ENCODE measurements around the gene IGSF9.
"Not testable (repeated sequence)": the region's sequence is repeated elsewhere in the genome, so short reads cannot be mapped to it uniquely, and the experiment has no call there.

The IGSF9 gene

DNA sequence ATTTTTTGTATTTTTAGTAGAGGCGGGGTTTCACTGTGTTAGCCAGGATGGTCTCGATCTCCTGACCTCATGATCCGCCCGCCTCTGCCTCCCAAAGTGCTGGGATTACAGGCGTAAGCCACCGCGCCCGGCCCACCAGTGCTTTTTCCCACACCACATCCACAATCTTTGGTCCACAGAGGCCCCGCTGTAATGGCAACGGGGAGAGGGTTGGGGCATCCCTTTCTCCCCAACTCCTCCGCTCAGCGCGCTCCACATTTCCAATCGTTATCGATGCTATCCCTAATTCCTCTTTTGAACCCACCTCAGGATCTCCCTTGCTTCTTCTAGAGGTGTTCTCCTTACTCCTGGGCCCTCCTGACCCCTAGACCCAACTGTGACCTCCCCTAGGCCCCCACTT, 45.8 kb downstream of the IGSF9 start:
- DNase-seq (ENCODE audit: low read depth), result not testable (repeated sequence)

DNA sequence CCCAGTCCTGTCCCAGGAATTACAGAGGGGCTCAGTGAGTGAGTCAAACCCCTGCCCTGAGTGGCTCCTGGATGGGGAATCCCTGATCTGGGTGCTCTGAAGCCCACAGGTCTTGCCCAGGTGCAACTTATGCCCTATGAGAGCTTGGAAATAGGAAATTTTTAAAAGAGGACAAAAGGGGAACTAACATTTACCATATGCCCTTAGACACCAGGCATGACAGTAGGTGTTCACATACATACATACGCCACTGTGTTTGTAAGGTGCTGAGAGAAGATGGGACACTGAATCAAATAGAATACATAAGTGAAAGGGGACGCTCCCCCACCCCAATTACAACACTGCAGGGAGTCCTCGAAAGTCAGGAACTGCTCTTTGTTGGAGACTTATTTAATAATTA, 46.9 kb downstream of the IGSF9 start:
- no peak for DNase-seq (ENCODE audit: low read depth)

DNA sequence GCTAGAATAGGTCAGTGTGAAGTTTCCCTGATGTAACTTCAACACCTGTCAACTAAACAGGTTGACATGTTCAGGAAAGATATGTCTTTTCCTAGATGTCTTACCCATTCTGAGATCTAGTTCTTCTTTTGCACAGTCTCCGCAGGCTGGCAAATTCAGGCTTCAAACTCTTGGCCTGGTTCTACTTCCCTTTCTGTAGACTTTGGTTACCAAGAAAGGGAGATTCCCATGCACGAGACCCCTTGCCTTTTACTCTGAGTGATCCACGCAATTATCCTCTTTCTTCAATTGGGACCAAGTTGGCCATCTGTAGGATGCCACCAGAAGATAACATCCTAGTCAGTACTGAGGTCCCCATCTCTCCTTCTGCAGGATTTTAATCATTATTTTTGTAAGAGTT, 47.5 kb downstream of the IGSF9 start:
- DNase-seq (ENCODE audit: low read depth), result no peak

DNA sequence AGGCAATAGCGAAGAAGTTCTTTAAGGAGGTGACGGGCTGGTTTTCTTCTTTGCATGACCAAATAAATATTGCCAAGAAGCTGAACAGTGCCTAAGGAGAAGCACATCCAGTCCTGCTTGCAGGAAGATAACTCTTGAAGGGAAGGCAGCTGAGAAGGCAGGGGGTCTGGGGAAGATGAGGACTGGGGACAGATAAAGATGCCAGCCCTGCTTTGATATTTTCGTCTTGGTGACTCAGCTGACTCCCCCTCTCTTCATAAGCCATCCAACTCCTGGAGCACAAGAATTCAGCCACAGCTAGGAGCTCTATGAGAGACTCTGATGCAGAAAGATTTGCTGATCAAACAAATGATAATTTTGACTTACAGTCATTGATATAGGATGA, 48.9 kb downstream of the IGSF9 start:
- DNase-seq (ENCODE audit: low read depth), result no peak

DNA sequence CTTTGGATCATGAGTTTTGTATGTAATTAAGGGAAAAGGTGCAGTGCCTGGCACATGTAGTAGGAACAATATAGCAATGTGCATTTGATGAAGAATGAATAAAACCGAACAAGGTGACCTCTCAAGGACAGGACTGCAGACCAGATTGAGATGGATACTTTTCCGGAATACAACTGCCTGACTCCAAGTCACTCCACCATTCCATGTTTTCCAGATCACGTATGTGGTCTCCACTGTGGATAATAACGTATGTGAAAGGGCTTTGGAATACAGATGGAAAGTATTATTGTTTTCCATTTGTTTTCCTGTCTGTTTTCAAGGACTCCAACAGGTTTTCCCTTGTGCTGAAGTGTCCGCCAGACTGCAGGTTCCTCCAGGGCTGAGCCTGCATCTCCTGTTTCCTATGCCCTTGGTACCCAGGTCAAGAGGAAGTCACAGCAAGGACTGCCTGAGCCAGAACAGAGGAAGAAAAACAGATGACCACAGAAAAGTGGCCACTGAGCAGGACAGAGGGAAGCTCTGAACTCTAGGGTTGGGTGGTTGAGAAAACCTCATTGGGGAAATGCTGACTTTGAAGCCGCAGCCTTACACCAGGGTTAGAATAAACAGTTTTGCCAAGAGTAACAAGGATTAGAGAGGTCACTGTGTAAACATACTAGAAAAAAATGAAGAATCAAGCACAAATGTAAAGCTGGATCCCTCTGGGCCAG, 49.4 kb downstream of the IGSF9 start:
- no peak for DNase-seq (ENCODE audit: low read depth)

DNA sequence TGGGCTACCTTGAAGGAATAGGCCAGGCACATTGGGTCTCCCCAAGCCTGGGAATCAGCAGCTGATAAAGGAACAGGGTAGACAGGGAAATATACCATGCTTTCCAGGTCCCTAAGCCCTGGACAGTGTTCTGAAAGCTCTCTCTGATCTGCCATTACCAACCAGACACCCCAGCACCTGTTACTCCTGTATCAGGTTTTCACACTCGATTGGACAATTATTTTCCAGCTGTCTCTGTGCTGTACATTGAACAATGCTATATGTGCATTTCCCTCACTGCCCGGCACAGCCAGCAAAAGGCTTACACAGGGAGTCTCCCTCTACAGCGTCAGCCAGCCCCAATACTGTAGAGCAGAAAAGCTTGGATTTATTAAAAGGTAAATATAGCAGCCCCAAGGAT, 50.1 kb downstream of the IGSF9 start:
- no peak for DNase-seq (ENCODE audit: low read depth)

DNA sequence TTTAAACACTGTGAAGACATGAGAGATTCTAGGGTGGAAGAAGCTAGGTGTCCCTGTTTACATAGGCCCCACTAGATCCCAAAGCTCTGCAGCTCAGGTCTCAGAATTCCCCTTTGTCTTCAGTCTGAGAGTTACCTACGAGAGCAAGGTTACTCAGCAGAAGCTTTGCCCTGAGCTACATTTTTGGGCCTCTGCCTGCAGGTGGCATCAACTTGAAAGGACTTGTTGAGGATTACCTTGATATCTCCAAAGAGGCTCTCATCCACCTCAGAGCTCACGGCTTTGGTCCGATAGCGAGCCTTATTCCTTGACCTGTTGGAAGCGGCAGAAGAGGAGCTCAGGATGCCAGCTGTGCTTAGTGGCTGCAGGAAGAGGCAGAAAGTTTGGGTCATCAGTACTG, 52.5 kb downstream of the IGSF9 start:
- DNase-seq (ENCODE audit: low read depth), result peak; percentile 26

DNA sequence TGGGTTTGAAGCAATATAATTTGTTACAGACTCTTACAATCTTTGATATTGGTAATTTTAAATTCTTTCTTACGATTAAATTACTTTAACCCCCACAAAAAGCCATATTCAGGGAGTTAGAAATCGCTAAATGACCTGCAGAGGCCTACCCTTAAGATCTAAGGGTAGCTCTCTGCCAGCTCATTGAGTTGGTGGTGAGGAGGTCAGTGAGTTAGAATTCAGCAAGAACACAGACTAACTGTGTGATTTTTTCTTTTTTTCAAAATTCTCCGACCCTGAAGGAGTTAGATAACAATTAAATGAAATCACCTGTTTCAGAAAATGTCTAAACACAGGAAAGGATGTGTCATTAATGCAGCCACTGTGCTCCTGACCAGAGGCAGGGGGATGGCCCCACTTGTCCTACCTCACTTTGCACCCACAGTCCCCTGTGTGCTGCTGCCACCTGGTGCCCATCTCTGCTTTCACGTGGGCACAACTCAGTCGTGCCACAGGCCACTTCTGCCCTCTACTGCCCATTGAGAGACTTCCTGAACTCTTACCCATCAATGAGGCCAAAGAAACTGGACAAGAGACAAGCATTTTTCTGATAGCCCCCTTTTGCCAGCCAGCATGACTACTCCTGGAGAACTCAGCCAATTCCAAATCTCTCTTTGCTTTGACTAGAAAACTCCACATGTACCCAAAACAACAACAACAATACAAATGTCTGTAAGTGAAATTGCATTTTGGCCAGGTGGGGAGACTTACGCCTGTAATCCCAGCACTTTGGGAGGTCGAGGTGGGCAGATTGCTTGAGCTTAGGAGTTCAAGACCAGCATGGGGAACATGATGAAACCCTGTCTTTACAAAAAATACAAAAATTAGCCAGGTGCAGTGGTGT, 53.9 kb downstream of the IGSF9 start:
- DNase-seq (ENCODE audit: low read depth), result peak; percentile 95

DNA sequence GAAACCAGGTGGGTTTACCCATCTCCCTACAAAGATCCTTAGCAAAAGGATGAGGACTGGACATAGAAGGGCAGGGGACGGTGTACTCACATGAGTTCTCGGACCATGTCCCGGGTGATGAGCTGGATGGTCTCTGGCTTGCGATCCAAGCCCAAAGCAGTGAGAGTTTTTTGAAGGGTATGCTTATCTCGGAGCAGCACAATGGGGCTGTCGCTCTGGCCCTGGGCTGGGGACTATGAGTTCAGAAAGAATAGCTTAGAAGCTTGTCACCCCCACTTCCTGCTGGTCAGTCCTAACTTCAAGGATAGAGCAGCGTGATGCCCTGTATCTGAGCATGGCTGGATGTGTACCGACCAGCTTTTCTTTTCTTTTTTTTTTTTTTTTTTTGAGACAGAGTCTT, 55.0 kb downstream of the IGSF9 start:
- peak; percentile 48 for DNase-seq (ENCODE audit: low read depth)

DNA sequence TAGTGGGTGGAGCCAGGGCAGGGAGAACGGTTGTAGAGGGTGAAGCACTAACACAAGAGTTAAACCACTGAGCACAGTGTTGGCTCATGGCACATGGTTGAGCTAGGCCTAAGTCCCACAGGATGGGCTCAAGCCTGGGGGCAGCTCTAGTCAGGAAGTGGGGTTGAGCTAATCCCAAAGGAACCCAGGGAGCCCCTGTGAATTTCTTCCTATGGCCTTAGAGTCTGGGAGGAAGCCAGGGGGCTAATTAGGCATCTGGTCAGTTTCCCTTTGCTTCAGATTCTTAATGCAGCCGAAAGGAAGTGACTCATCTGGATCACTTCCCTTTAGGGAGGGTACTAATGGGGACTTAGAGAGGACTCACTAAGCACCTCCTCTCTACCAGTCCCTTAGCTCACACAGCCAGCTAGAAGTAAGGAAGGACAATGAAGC, 55.6 kb downstream of the IGSF9 start:
- peak; percentile 99 for DNase-seq (ENCODE audit: low read depth)

DNA sequence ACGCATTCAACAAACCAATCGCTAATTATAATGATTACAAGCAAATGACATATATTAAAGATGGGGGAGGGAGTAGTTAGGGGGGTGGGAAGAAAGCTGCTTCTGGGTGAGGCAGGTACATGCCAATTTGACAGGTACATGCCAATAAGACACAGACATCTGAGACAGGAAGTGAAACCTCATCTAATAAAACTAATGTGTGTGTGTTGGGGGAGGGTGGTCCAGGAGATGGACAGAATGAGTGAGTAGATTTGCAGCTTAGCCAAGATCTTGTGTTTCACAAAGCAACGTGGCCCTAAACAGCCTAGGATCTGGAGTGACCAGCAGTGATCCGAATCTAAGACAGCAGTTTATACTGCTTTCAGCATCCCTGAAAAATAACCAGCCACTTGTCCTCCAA, 56.2 kb downstream of the IGSF9 start:
- no peak for DNase-seq (ENCODE audit: low read depth)

DNA sequence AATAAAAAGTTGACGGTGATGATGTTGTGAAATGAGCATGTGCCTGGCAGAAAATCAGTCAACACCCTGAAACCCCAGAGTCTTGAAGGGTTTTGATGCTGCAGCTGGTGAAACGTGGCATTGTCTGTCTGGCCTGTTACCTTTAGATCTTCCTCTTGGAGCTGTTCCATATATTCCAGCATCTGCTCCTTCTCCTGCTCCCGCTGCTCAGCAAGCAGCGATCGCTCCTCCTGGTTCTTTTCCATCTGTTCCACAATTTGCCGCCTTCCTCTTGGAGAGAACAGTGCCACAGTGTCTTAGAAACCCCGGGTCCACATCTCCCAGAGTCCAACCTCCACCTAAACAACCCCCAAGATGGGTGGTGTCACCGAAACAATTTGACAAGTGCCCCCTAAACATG, 61.1 kb downstream of the IGSF9 start:
- no peak for DNase-seq (ENCODE audit: low read depth)

DNA sequence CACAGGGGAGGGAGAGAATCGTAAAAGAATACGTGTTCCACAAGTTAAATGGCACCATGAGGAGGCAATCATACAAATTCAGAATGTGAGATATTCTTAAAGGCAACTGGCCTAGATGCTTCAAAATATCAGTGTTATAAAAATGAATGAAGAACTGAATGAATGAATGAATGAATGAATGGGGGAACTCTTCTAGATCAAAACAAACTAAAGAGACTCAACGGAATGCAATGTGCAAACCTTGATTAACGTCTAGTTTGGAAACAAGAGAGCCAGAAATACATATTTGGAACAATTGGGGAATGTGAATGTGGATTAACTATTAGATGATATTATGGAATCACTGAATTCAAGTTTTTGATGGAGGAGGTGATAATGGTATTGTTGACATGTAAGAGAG, 62.3 kb downstream of the IGSF9 start:
- no peak for DNase-seq (ENCODE audit: low read depth)

DNA sequence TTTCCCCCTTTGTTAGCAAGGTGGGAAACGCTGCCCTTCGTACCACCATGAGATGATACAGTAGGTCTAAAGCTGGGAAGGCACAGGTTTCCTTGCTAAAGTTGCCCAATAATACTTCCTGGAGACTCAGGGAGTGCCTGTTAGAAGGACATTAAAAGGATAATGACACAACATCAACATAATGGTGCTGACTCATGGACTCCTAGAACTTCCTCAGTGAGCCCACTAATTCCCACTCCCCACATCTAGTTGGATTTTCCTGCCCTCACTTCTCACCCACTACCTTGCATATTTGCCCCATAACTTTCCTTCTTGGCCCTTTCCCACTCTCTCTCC, 62.9 kb downstream of the IGSF9 start:
- DNase-seq (ENCODE audit: low read depth), result peak; percentile 83

DNA sequence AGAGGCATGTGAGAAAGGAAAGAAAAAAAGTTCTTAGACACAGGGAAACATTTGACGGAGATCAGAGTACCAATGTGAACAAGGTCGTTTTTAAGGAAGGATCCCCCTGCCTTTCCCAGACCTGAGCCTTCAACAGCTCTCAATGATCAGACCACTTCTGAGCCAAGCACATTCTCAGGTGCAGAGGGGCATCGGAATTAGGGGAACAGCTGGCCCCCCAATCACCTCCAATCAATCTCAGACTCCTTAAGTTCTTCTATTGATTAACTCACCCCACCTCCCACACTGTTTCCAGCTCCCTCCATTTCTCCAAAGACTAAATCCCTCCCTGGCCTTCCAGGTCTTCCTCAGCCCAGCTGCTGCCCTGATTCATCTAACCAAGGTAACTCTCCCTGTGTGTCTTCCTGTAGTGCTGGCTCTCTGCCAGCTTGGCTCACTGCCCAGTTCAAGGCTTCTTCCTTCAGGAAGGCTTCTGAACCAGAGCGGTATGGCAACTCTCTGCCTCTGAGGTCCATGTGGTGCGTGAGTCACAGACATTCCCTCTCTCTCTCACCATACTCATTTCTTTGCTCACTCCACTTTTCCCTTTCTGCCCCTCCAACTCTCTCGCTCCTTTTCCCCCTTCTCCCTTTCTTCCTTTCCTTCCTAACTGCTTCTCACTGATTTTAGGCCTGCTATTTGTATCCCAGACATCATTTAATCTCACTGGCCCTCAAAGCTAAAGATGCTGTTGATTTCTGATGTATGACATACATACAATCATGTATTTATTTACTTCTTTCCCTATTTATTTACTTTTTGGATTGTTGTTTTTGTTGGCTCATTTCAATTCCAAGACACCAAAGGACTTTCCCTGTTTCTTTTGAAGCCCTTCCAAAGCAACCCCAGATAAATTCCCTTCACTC, 63.5 kb downstream of the IGSF9 start:
- DNase-seq (ENCODE audit: low read depth), result peak; percentile 100

DNA sequence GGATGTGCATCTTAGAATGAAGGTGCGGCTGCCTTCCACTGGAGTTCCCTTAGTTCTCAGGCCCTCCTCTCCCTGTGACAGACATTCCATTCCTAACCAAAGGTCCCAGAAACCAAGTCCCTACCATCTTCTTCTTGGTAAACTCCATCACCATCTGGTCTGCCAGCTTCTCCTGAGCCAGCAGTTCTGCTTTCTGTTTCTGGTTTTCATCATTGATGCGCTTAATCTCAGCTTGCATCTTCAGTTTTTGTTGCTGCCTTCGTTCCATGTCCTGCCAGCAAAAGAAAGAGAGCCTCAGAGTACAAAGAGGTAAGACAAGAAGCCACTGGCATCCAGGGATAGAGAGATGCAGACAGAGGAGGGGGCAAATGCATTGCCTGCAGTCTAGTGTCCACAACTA, 65.0 kb downstream of the IGSF9 start:
- no peak for DNase-seq (ENCODE audit: low read depth)

DNA sequence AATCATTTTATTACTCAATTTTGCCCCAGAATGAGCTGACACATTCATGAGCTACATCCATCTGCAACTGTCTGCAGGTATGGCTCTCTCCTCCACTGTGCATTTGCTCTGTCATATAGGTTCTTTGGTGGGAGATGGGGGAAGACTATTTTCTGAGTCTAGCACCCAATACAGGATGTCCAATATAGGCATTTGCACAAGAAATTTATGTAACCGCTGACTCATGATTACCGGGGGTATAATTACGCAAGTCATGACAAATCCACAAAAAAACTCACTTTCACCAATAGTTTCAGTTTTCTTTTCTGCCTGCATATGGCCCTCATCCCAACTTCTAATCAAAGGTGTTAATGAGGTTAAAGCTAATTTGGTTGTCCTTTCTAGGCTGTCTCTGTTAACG, 65.4 kb downstream of the IGSF9 start:
- DNase-seq (ENCODE audit: low read depth), result peak; percentile 91

DNA sequence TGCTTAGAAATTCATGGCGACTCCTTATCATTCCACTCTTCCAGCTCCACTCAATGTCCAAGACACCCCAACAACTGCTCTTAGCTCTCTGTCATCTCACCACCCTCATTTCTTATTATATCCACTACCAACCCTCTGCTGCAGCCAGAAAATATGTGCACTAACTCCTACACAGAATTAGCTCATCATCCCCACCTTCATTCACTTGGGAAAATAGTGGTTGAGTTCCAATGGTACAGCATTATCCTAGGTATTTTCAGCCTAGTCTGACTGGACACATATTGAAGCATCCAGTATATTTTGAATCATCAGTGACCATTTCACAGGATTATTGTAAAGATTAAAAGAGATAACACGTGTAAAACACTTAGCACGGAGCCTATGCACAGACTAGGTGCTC, 66.3 kb downstream of the IGSF9 start:
- DNase-seq (ENCODE audit: low read depth), result peak; percentile 14

DNA sequence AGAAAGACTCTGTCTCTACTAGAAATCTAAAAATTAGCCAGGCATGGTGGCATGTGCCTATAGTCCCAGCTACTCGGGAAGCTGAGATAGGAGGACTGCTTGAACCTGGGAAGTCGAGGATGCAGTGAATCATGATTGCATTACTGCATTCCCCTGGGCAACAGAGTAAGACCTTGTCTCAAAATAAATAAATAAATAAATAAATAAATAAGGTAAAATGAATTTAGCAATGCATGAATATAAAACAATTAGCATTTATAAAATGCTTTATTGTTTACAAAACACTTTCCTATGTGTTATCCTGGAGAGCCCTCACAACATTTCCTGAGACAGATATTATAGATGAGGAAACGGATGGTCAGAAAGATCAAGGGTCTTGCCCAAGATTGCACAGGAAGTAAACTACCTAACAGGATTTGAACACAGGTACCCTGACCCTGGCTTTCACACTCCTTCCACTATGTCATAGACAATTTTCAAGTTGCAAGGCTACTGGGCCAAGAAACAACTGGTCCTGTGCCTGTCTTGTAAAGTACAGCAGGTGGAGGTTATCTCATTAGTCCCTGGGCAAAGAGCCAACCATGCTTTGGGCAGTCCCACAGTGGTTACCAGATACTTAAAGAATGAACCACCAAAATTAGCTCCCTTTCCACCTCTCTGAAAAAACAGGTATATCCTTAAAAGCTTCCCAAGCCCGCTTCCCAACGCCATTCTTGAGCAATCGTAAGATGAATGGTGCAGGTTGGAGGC, 67.5 kb downstream of the IGSF9 start:
- DNase-seq (ENCODE audit: low read depth), result no peak
